T1000 (cell line): Measurements from ENCODE around the gene RHOC.

Source experiments
- DNase-seq: peaks from one replicate; lab custom pipeline; 2025; ENCODE audit warnings: mixed read lengths; lab: John Stamatoyannopoulos, UW

RHOC gene

DNA sequence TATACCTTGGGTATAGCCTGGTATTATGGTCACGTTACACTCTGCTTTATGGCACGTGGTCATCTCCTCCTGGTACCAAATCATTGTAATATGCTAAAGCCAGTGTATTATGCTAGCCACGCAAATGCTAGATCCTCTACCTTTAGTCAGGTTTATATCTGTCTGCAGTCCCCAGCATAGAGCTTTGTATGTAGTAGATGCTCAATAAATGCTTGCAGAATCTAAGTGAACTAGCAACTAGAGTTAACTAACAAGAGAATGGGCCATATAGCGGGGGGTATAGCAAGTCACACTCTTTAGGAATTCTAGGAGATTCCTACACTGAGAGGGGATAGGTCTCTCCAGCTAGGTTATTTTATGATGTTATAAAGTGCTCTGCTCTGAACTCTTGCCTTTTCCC, 29.4 kb downstream of the RHOC start:
- no peak for DNase-seq

DNA sequence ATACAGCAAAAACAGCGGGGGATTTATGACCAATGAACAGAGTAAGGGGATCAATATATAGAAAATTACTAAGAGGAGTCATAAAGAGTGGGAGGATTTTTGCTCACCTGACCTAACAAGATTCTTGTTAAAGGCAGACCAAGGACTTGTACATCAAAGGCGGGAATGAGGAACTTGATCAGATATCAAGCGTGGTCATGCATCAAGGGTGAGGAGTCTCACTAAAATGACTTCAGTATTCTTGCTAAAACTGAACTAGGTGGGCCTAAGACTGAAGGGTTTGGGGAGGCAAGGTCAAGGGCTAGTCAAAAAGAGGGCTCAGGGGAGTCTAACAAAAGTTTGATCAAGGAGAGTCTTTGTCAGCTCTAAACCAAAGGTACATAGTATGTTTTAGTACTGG, 30.4 kb downstream of the RHOC start:
- DNase-seq = no peak

DNA sequence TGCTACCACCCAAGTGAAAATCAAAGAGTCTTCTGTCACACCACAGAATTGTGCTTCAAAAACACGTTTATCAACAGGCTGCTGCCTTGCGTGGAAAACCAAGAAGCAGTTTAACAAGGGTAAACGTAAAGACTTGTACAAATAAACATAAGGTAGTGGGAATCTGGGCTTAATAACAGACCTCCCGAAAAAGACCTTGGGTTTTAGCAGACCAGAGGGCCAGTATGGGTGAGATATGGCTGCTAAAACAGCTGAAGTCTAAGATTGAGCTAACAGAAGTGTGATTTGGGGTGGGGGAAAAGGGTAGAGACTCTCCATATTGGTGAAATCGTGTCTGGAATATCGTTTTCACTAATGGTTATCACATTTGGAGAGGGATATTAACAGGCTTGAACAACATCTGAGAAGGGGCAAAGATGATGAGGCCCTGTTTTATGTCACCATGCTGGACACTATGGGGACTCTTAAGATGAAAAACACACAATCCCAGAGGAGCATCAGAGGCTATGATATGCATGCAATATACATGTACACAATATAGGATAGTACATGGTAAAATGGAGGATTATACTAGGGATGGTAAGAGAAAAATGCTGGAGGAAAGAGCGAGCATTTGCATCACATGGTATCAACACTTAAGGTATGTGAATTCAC, 31.1 kb downstream of the RHOC start:
- no peak for DNase-seq

DNA sequence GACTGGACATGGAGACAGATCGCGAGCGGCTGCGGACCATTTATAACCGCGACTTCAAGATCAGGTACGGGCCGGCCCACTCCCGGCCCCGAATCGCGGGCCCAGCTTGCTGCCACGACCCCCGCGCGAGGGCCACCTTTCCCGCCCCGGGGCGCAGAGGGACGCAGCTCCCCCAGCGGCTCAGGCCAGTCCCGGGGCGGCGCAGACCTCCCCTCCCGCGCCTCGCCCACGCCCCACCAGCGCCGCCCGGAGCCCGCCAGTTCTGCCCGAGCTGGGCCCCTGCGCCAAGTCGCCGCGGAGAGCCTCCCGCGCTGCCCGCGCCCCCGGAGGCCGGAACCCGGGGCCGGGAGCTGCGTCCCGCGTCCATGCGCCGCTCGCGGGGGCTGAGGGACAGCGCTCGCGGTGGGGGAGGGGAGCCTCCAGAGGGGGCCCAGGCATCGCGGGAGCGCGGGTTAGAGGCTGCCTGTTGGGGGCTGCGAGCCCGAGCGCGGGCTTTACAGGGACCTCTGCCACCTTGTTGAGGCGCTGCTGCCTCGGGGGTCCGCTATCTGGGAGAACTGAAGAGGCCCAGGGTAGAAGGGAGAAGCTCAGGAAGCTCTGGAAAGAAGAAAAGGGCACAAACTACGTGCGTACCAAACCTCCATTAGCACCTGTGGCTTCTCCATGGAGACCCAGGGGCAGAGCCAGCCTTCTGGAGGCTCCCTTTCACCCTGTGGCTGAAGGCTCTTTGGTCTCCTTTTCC, 31.8 kb downstream of the RHOC start:
- peak; percentile 48 for DNase-seq

DNA sequence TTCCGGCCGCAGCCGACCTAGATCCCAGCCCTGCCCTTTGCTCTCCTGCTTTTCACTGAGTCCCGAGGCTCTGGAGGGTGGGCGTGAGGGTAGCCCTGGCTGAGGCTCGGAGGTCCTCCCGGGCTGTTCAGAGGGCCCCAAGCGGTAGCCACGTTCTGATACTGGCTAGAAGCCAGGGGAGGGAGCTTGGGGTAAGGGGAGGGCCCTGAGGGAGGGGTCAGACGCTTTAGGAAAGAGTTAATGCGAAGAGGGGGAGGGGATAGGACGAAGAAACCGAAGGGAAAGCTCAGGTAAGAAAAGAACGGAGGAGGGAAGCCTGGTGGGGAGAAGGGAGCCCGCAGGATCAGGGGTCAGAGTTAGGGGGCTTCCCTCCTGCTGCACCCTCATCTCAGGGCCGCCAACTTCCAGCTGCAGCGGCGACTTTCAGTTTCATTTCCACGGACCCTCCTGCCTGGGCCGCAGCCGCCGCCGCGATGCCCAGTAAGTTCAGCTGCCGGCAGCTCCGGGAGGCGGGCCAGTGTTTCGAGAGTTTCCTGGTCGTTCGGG, 32.4 kb downstream of the RHOC start, which contains the start of gene MOV10:
MOV10 (plus strand) TSS at position 220 of the 546 bp plus-strand sequence; CDS start at position 474, 254 bp downstream.
- peak; percentile 48 for DNase-seq

DNA sequence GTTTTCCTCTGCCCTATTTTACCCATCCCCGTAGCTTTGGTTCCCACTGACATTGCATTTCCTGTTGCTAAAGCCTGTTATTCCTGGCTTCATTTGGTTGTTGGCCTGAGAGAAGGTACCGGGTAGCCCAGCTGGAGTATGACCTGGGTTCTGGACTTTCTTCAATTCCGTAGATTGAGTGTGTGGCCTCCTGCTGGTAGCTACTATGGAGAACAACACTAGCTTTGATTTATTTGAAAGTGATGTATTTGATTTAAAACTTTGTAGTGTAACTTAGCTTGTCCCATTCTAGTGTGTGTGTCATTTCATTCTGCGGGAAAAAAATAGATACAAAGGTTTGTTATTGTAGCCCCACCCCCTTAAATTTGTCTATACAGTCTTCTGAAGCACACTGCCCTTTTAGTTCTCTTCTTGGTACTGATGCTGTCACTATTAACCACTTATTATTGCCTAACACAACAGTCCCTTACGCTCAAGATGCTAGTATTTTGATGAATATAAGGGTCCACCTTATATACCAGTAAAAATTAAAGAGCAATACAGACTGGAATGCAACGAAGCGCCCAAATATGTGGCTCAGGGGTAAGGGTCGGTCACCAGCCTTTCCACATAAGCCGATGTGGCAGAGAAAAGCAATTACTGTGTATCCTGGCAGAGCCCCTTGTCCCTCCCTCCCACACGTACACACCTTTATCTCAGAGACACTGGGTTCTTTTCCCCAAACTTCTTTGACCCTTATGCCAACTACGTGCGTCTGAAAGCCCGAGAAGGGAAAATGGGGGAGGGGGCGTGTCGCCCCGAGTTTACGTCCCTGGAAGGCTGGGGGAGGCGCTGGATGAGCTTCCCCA, 33.1 kb downstream of the RHOC start:
- DNase-seq = no peak

DNA sequence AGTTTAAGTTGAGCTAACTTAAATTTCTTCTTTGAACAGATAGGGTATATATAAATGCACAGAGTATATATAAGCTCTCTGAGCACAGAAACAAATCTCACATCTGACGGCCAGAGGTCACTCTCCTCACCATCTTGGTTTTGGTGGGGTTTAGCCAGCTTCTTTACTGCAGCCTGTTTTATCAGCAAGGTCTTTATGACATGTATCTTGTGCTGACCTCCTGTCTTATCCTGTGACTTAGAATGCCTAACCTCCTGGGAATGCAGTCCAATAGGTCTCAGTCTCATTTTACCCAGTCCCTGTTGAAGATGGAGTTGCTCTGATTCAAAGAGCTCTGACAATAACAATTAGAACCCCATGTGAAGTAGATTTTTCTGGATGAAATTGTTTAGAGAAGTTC, 34.1 kb downstream of the RHOC start:
- no peak for DNase-seq

DNA sequence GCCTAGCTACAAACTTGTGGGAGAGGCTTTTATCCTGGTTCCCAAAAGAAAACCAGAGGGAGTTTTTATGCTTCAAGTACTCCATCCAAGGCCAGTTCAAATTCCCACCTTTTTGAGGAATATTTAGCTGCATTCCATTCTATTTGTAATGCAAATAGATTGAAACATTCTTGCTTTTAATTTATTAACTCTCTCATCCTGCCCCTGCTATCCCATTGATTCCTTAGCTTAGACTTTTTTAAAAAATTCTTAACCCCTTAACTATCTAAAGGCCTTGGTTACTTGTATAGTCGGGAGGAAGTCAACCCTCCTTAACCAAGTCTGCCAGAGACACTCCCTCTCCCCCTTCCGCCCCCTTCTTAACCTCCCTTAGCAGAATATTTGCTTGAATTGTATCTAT, 34.9 kb downstream of the RHOC start:
- DNase-seq = no peak

DNA sequence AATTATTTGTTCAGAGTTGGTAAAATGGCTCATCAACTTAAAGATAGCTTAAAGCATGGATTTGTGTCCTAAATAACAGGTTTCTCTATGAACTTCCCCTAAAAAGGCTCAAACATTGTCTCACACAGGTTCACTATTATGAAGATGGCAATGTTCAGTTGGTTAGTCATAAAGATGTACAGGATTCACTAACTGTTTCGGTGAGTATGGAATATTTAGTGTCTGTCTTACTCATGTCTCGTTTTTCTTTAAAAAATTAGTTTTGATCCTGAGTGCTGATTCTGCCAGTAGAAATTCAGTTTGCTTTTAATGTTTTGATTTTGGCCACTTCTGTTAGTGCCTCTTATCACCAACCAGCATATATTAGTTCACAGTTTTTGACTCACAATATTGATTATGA, 40.0 kb downstream of the RHOC start:
- no peak for DNase-seq

DNA sequence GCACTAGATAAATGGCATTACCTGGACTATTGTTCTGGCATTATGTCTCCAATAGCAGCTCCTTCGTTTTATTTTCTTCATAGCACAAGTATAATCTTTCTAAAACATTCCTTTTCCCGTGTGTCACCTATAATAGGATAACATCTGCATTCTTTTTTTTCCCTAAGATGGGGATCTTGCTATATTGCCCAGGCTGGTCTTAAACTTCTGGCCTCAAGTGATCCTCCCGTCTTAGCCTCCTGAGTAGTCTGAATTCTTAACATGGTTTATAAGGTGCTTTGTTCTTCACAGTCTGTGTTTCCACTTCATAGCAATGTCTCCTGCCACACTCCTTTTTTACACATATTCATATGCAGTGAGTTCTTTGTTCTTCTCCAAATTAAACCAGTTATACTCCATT, 41.1 kb downstream of the RHOC start:
- DNase-seq = no peak

DNA sequence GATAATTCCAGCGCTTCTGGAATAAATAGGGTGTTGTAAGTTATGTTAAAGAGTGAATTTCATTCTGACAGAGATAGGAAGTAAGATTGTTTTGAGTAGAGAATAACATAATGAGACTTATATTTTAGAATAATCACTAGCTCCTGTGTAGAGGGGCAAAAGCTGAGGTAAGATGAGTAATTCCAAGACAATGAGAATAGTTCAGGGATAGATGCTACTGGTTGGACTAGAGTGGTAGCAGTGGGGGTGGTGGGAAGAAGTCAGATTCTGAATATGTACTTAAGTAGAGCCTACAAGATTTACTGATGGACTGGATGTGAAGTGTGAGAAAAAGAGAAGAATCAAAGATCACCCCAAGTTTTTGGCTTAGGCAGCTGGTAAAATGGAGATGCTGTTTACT, 55.7 kb downstream of the RHOC start:
- DNase-seq = no peak
